ENCODE data around the gene PRMT2.

GRCh38 chr21:46606427-46606813 lies 29.1 kb upstream of the PRMT2 start:
- no peak for TF ChIP-seq POLR2AphosphoS5 (IDR thresholded peaks at IDR 0.05)
- no peak for TF ChIP-seq CTCF (IDR thresholded peaks at IDR 0.05)
- no peak for TF ChIP-seq POLR2A (IDR thresholded peaks at IDR 0.05)
- TF ChIP-seq EP300 (IDR thresholded peaks at IDR 0.05) = no peak
